Measurements from ENCODE around the gene KPTN. TPM values are rescaled to one million over a fixed set of nuclear protein-coding genes. Genes with fewer than 3 reads are reported as not detected.

Gene KPTN
- total and polyA plus RNA-seq, 2 of the 8 experiments (the other 6 are each of a cell fraction or from before 2014, with no cell fraction given): 23.6 to 31.3 TPM

GRCh38 chr19:47518139-47518538, 34.1 kb upstream of the KPTN start:
- ChIA-PET CTCF (ENCODE audit: partially characterized antibody) (interaction anchor here (0.6 to 4.1 kb wide), 11 partner anchors 9 to 195 kb away, joined by 3 to 21 read pairs (median 4); partner anchors contain the start of genes EHD2 and KPTN), POLR2A (ENCODE audit: partially characterized antibody) (interaction anchor here (1.0 kb wide), 1 partner anchor 35 kb away, joined by 3 read pairs; no protein-coding TSS in a partner anchor)
- H3K27me3 ChIP-seq (replicated peaks in 1 of 4; ENCODE audit: control insufficient read depth in 3 of 4, extremely low read depth in 1 of 4, insufficient read depth in 3 of 4, low read length in 3 of 4): no peaks in the 10 kb centered on the region
- no peak overlapping the region for H2BK20ac ChIP-seq (ENCODE audit: low read length)
- no peak overlapping the region for H2BK120ac ChIP-seq (replicated peaks; ENCODE audit: low read depth, low read length)
- H3K27ac ChIP-seq (ENCODE audit: low read depth, low read length): no peak overlapping the region
- peaks cover 3 to 14% of the 10 kb centered on the region in 2 experiments; a peak in 3 of 4 replicates for H3K79me2 ChIP-seq (ENCODE audit: control insufficient read depth in 1 of 2, insufficient read depth in 2 of 2, low read length in 2 of 2)
- H4K8ac ChIP-seq (ENCODE audit: extremely low read depth, insufficient read depth, low read length): no peak overlapping the region
- H3K4ac ChIP-seq (replicated peaks; ENCODE audit: insufficient read length, low read depth, low read length): no peak overlapping the region
- no peak overlapping the region for H3K9ac ChIP-seq (replicated peaks in 1 of 4; ENCODE audit: extremely low read depth in 1 of 4, low read depth in 3 of 4, low read length in 3 of 4)
- no peak overlapping the region for H3K23ac ChIP-seq (ENCODE audit: insufficient read length)
- no peak overlapping the region for H2AK5ac ChIP-seq (ENCODE audit: low read depth, low read length)
- peaks cover 0 to 10% of the 10 kb centered on the region in 2 experiments for H4K20me1 ChIP-seq (replicated peaks in 1 of 2; ENCODE audit: control insufficient read depth in 1 of 2, insufficient read depth in 2 of 2, low read length in 2 of 2)
- 0 out of 8 replicates have a peak, but pooled peaks cover 0 to 2% (median 0%) of the 10 kb centered on the region in 4 experiments for H3K36me3 ChIP-seq (ENCODE audit: control insufficient read depth in 2 of 4, insufficient read depth in 4 of 4, low read length in 3 of 4)
- no peak overlapping the region for H2BK12ac ChIP-seq (ENCODE audit: low read depth, low read length)
- H3K14ac ChIP-seq (ENCODE audit: insufficient read length): no peak overlapping the region
- H2AFZ ChIP-seq (ENCODE audit: low read length): no peak overlapping the region
- peaks cover 3 to 6% (median 4%) of the 10 kb centered on the region in 4 experiments; a peak in 6 of 7 replicates for H3K4me1 ChIP-seq (replicated peaks in 1 of 4; ENCODE audit: control insufficient read depth in 3 of 4, insufficient read depth in 4 of 4, low read length in 3 of 4)
- H3K56ac ChIP-seq (replicated peaks; ENCODE audit: insufficient read length, low read depth, low read length): no peak overlapping the region
- no peak overlapping the region for H3K4me2 ChIP-seq (ENCODE audit: insufficient read depth in 1 of 2, low read depth in 2 of 2, low read length in 2 of 2)
- H2BK15ac ChIP-seq (ENCODE audit: low read length): no peak overlapping the region
- no peak overlapping the region for H4K5ac ChIP-seq (ENCODE audit: insufficient read length, low read depth, low read length)
- peaks cover 6% of the 10 kb centered on the region; the same call in 1 of the 2 replicates for H3K23me2 ChIP-seq (ENCODE audit: low read depth, low read length)
- no peak overlapping the region for H3K18ac ChIP-seq (ENCODE audit: extremely low read depth, low read length)
- DNase-seq (ENCODE audit: low read depth in 1 of 2, low spot score in 2 of 2) (no peak), FAIRE-seq (no peak)
- H3K4me3 ChIP-seq (ENCODE audit: extremely low read depth in 1 of 4, insufficient read depth in 2 of 4, low read depth in 3 of 4, low read length in 4 of 4): no peak overlapping the region
- H3K79me1 ChIP-seq (ENCODE audit: low read depth, low read length): peaks cover 11% of the 10 kb centered on the region
- no peak overlapping the region for H4K91ac ChIP-seq (replicated peaks; ENCODE audit: insufficient read length, low read length)
- no peaks in the 10 kb centered on the region for H3K9me3 ChIP-seq (ENCODE audit: insufficient read depth in 2 of 2, low read depth in 1 of 2, low read length in 1 of 2)
- 90% methylated on average over 4 of the region's 4 CpGs; no CpG with 5 or more reads in 1 of the 2 experiments for WGBS, 2 experiments (ENCODE audit: extremely low coverage in 1 of 2, insufficient coverage in 1 of 2, insufficient read length in 1 of 2, insufficient replicate concordance in 2 of 2, low coverage in 1 of 2, low lambda C conversion rate in 2 of 2, missing lambda C conversion rate in 1 of 2)
- no peak overlapping the region for H2BK5ac ChIP-seq (ENCODE audit: low read depth, low read length)
- TF ChIP-seq ATF2 (IDR thresholded peaks at IDR 0.05; ENCODE audit: low read length): no peak
- TF ChIP-seq ATF3 (IDR thresholded peaks at IDR 0.05; ENCODE audit: insufficient read depth, low read depth, low read length): no peak
- TF ChIP-seq RAD21 (IDR thresholded peaks at IDR 0.05 in 1 of 2, conservative IDR thresholded peaks at IDR 0.05 in 1 of 2; ENCODE audit: low read depth in 2 of 2, low read length in 2 of 2): no peak
- TF ChIP-seq TEAD4 (IDR thresholded peaks at IDR 0.05; ENCODE audit: low read depth, low read length): no peak
- no peak for TF ChIP-seq SIN3A (conservative IDR thresholded peaks at IDR 0.05 in 1 of 2, IDR thresholded peaks at IDR 0.05 in 1 of 2; ENCODE audit: low read depth in 1 of 2, low read length in 2 of 2)
- no peak for TF ChIP-seq RNF2 (IDR thresholded peaks at IDR 0.05; ENCODE audit: borderline replicate concordance, low read depth, low read length, missing control alignments, poor library complexity, severe bottlenecking)
- TF ChIP-seq CBX8 (IDR thresholded peaks at IDR 0.05; ENCODE audit: borderline replicate concordance, low read depth, low read length): no peak
- TF ChIP-seq RBBP5 (IDR thresholded peaks at IDR 0.05; ENCODE audit: borderline replicate concordance, low read depth, low read length): no peak
- TF ChIP-seq JUN (IDR thresholded peaks at IDR 0.05; ENCODE audit: low read depth, low read length): no peak
- no peak for TF ChIP-seq ZNF274 (IDR thresholded peaks at IDR 0.05; ENCODE audit: borderline replicate concordance, extremely low read depth, low read length)

Measured in H1 (cell line).